ENCODE measurements around the gene CLIP2.
"Not testable (repeated sequence)": the region's sequence is repeated elsewhere in the genome, so short reads cannot be mapped to it uniquely, and the experiment has no call there.

Gene CLIP2

DNA sequence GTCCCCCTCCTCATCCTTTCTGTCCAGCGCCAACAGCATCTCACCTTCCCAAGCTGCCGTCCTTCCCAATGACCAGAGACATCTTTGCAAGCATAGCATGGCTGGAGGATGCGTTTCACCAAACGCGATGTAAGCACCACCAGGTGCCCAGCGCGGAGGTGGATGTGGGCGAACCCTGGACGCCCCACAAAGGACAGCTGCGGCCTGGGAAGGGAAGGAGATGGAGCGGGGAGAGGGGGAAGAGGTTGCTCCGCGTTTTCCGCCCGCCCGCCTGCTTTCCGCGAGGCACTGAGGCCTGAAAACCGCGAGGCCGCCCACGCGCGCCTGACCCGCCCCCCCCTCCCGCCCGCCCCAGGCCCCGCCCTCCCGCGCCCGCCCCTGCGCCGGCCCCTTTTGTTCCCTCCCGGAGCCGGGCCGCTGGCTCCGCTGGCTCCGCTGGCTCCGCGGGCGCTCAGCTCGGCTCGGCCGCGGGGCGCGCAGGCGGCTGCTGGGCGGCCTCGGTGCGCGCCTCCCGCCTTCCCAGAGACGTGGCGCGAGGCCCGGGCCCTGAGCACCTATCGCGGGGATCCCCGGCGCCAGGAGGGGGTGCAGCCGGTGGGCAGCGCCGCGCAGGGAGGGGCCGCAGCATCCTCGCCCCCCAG lies at the start of gene CLIP2:
CLIP2 (plus strand) TSS at position 390 of the 641 bp plus-strand sequence. CDS start 28,140 bp downstream, outside the sequence.
- TF ChIP-seq, protein P1, sequence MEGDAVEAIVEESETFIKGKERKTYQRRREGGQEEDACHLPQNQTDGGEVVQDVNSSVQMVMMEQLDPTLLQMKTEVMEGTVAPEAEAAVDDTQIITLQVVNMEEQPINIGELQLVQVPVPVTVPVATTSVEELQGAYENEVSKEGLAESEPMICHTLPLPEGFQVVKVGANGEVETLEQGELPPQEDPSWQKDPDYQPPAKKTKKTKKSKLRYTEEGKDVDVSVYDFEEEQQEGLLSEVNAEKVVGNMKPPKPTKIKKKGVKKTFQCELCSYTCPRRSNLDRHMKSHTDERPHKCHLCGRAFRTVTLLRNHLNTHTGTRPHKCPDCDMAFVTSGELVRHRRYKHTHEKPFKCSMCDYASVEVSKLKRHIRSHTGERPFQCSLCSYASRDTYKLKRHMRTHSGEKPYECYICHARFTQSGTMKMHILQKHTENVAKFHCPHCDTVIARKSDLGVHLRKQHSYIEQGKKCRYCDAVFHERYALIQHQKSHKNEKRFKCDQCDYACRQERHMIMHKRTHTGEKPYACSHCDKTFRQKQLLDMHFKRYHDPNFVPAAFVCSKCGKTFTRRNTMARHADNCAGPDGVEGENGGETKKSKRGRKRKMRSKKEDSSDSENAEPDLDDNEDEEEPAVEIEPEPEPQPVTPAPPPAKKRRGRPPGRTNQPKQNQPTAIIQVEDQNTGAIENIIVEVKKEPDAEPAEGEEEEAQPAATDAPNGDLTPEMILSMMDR (IDR thresholded peaks at IDR 0.05; ENCODE audit: insufficient read depth, low read length, poor library complexity, severe bottlenecking), result no peak
- Histone ChIP-seq H3K27me3 (replicated peaks; ENCODE audit: control insufficient read depth, insufficient read depth, low read length) (no peaks in the 10 kb centered on the region), H3K36me3 (ENCODE audit: control insufficient read depth, insufficient read depth, low read length) (no peaks in the 10 kb centered on the region), H3K4me3 (replicated peaks; ENCODE audit: low read depth, low read length) (peak within 1 kb of the TSS; percentile 86)
- DNase-seq (ENCODE audit: extremely low read depth, insufficient read length), result peak; percentile 83

DNA sequence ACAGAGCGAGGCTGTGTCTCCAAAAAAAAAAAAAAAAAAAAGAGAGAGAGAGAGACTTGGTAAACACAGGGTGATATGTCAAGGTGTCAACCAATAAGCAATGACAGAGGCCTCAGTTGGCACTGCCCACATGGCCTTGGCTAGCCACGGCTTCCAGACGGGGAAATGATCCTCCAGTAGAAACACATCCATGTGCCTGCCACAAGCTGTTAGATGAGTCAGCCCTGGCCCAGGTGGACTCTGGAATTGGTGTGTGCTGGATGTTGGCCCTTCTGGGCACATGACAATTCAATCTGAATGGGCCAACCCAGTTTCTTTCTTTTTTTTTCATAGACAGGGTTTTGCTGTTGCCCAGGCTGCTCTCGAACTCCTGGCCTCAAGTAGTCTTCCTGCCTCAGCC lies 48.7 kb upstream of the CLIP2 start:
- no peak for DNase-seq (ENCODE audit: extremely low read depth, insufficient read length)
- Histone ChIP-seq H3K27me3 (replicated peaks; ENCODE audit: control insufficient read depth, insufficient read depth, low read length) (no peaks in the 10 kb centered on the region), H3K4me3 (replicated peaks; ENCODE audit: low read depth, low read length) (no peak overlapping the region), H3K36me3 (ENCODE audit: control insufficient read depth, insufficient read depth, low read length) (peaks cover 28% of the 10 kb centered on the region)
- TF ChIP-seq, protein P1 (IDR thresholded peaks at IDR 0.05; ENCODE audit: insufficient read depth, low read length, poor library complexity, severe bottlenecking), result no peak

DNA sequence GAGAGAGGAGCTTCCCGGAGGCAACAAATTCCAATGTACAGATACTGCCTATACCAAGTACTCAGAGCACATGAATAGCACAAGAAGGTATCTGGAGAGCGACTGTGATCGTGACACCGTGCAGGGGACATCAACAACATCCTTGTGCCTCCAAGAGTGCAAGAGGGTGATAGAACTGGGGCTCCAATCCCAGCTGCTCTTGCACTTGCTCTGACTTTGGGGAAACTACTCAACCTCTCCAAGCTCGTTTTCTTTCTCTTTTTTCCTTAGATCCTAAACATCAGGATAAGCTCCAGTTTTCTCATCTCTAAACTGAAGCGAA lies 47.1 kb upstream of the CLIP2 start:
- Histone ChIP-seq H3K4me3 (replicated peaks; ENCODE audit: low read depth, low read length) (no peak overlapping the region), H3K27me3 (replicated peaks; ENCODE audit: control insufficient read depth, insufficient read depth, low read length) (no peaks in the 10 kb centered on the region), H3K36me3 (ENCODE audit: control insufficient read depth, insufficient read depth, low read length) (peaks cover 23% of the 10 kb centered on the region)
- TF ChIP-seq, protein P1 (IDR thresholded peaks at IDR 0.05; ENCODE audit: insufficient read depth, low read length, poor library complexity, severe bottlenecking), result no peak
- no peak for DNase-seq (ENCODE audit: extremely low read depth, insufficient read length)

DNA sequence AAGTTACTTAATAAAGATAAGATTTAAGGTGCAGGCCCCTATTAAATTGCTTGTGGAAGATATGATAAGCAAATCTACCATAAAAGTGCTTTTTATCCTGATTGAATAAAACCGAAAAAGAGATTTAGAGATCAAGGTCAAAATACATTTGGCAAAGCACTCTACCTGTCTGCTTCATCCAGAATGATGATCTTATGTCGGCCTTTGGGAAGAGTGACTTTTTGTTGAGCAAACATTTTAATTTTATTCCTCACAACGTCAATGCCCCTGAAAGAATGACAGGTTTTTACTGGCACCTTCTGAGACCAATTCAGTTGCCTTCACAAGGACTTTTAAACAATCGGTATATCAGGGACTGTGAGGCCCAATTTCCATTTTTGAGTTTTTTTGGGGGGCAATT lies 42.7 kb upstream of the CLIP2 start:
- TF ChIP-seq, protein P1 (IDR thresholded peaks at IDR 0.05; ENCODE audit: insufficient read depth, low read length, poor library complexity, severe bottlenecking), result no peak
- Histone ChIP-seq H3K4me3 (replicated peaks; ENCODE audit: low read depth, low read length) (no peak overlapping the region), H3K27me3 (replicated peaks; ENCODE audit: control insufficient read depth, insufficient read depth, low read length) (no peaks in the 10 kb centered on the region), H3K36me3 (ENCODE audit: control insufficient read depth, insufficient read depth, low read length) (peaks cover 16% of the 10 kb centered on the region)
- DNase-seq (ENCODE audit: extremely low read depth, insufficient read length), result no peak

DNA sequence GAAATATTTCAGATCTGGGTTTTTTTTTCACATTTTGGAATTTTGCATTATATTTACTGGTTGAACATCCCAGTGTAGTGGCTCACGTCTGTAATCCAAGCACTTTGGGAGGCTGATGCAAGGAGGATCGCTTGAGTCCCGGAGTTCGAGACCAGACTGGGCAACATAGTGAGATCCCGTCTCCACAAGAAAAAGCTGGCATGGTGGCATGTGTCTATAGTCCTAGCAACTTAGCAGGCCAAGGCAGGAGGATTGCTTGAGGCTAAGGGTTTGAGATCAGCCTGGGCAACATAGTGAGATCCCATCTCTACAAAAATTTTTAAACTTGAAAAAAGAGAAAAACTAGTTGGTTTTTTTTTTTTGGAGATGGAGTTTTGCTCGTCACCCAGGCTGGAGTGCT lies 41.1 kb upstream of the CLIP2 start:
- H3K36me3 ChIP-seq (ENCODE audit: control insufficient read depth, insufficient read depth, low read length), result peaks cover 14% of the 10 kb centered on the region
- no peaks in the 10 kb centered on the region for H3K27me3 ChIP-seq (replicated peaks; ENCODE audit: control insufficient read depth, insufficient read depth, low read length)
- no peak overlapping the region for H3K4me3 ChIP-seq (replicated peaks; ENCODE audit: low read depth, low read length)
- TF ChIP-seq, protein P1 (IDR thresholded peaks at IDR 0.05; ENCODE audit: insufficient read depth, low read length, poor library complexity, severe bottlenecking), result no peak
- no peak for DNase-seq (ENCODE audit: extremely low read depth, insufficient read length)

DNA sequence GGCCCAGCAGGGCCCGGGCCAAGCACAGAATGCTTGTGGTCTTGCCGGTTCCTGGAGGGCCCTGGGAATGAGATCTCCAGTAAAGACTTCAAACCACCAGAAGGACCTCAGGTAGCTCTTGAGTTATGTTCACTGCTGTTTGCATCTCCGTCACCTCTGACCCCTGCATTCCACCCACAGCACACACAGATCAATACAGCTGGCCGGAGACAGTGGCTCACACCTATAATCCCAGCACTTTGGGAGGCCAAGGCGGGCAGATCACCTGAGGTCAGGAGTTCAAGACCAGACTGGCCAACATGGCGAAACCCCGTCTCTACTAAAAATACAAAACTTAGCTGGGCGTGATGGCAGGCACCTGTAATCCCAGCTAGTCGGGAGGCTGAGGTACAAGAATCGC lies 40.1 kb upstream of the CLIP2 start:
- not testable (repeated sequence) for H3K27me3 ChIP-seq (replicated peaks; ENCODE audit: control insufficient read depth, insufficient read depth, low read length); H3K4me3 ChIP-seq (replicated peaks; ENCODE audit: low read depth, low read length); DNase-seq (ENCODE audit: extremely low read depth, insufficient read length)
- H3K36me3 ChIP-seq (ENCODE audit: control insufficient read depth, insufficient read depth, low read length), result peaks cover 14% of the 10 kb centered on the region

Measured in GM06990 (cell line).